ENCODE results near the gene HRK. TPM values are rescaled to one million over a fixed set of nuclear protein-coding genes. Genes with fewer than 3 reads are reported as not detected.

HRK gene
- total and polyA plus RNA-seq, 9 of the 15 experiments (the other 6 are each of a cell fraction or from before 2014, with no cell fraction given), result 0.01 to 0.05 (median 0.04) TPM; not detected in 6

DNA sequence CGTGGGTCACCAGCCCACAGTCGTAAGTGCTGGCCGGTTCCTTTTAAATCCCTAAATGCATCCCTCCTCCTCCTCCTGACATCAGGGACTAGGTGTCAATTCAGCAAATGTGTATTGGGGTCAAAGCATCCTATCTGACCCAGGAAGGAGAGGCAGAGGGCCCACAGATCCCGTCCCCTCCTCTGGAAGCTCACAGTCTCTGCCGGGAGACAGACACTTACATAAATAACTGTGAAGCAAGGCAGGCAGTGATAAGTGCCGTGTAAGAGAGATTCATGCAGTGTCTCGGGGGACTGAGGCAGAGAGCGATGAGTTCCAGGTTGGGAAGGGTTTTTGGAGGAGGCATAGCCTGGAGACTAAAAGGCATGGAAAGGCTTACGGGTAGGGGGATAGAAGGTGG lies 44.1 kb downstream of the HRK start:
- H3K4me3 ChIP-seq, result no peak overlapping the region
- no peaks in the 10 kb centered on the region for H4K20me1 ChIP-seq (replicated peaks; ENCODE audit: control insufficient read depth, insufficient read depth, low read length)
- FAIRE-seq (no peak), ATAC-seq (no peak), DNase-seq (ENCODE audit: extremely low read depth in 1 of 4, low spot score in 3 of 4) (no peak)
- H3K79me2 ChIP-seq (ENCODE audit: control insufficient read depth, insufficient read depth, low read length), result no peaks in the 10 kb centered on the region
- peaks cover 6% of the 10 kb centered on the region; the same call in 1 of the 3 replicates for H3K36me3 ChIP-seq (ENCODE audit: control insufficient read depth, insufficient read depth, low read length)
- no peak overlapping the region for H3K4me2 ChIP-seq (ENCODE audit: insufficient read depth, low read length)
- intact Hi-C loops (cut with micrococcal nuclease), result no loop called here
- in situ Hi-C loops (cut with MboI), result no loop called here
- CTCF ChIA-PET (ENCODE audit: low intra/inter-chr PET ratio), result no interaction called here
- H3K27ac ChIP-seq (ENCODE audit: extremely low read depth, low read depth, low read length), result no peak overlapping the region
- BruUV-seq (replicated peaks), result no TSS peak
- POLR2A ChIA-PET, result interaction anchor here (1.1 kb wide), 1 partner anchor 9 kb away, joined by 3 read pairs; no protein-coding TSS in a partner anchor
- H3K27me3 ChIP-seq (ENCODE audit: control insufficient read depth in 2 of 2, insufficient read depth in 2 of 2, low read length in 2 of 2), result no peaks in the 10 kb centered on the region
- no peaks in the 10 kb centered on the region for H3K4me1 ChIP-seq (replicated peaks in 1 of 2; ENCODE audit: control insufficient read depth in 2 of 2, insufficient read depth in 2 of 2, low read length in 2 of 2)
- no peak overlapping the region for H2AFZ ChIP-seq (ENCODE audit: low read depth, low read length)
- no peaks in the 10 kb centered on the region for H3K9me3 ChIP-seq (replicated peaks; ENCODE audit: control insufficient read depth, insufficient read depth, low read depth, low read length)
- no peaks in the 10 kb centered on the region for H3K9me1 ChIP-seq (ENCODE audit: control insufficient read depth, insufficient read depth, low read length)
- H3K9ac ChIP-seq (ENCODE audit: insufficient read depth in 1 of 2, low read depth in 2 of 2, low read length in 2 of 2), result no peak overlapping the region
- WGBS (ENCODE audit: insufficient coverage, low coverage, missing lambda C conversion rate), result 52% methylated on average over 9 of the region's 9 CpGs
- TF ChIP-seq, protein P1, sequence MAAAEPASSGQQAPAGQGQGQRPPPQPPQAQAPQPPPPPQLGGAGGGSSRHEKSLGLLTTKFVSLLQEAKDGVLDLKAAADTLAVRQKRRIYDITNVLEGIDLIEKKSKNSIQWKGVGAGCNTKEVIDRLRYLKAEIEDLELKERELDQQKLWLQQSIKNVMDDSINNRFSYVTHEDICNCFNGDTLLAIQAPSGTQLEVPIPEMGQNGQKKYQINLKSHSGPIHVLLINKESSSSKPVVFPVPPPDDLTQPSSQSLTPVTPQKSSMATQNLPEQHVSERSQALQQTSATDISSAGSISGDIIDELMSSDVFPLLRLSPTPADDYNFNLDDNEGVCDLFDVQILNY (CRISPR knock-in tag; IDR thresholded peaks at IDR 0.05), result no peak
- TF ChIP-seq, protein P2, sequence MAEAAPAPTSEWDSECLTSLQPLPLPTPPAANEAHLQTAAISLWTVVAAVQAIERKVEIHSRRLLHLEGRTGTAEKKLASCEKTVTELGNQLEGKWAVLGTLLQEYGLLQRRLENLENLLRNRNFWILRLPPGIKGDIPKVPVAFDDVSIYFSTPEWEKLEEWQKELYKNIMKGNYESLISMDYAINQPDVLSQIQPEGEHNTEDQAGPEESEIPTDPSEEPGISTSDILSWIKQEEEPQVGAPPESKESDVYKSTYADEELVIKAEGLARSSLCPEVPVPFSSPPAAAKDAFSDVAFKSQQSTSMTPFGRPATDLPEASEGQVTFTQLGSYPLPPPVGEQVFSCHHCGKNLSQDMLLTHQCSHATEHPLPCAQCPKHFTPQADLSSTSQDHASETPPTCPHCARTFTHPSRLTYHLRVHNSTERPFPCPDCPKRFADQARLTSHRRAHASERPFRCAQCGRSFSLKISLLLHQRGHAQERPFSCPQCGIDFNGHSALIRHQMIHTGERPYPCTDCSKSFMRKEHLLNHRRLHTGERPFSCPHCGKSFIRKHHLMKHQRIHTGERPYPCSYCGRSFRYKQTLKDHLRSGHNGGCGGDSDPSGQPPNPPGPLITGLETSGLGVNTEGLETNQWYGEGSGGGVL (CRISPR knock-in tag; IDR thresholded peaks at IDR 0.05), result no peak
- TF ChIP-seq C11orf30 (IDR thresholded peaks at IDR 0.05; ENCODE audit: low read depth) (no peak), PHB2 (IDR thresholded peaks at IDR 0.05; ENCODE audit: low read depth) (no peak), GABPB2 (CRISPR knock-in tag; conservative IDR thresholded peaks at IDR 0.05) (no peak), ZNF12 (CRISPR knock-in tag; IDR thresholded peaks at IDR 0.05) (no peak), ZNF282 (CRISPR knock-in tag; IDR thresholded peaks at IDR 0.05) (no peak), ZKSCAN1 (IDR thresholded peaks at IDR 0.05; ENCODE audit: low read depth, low read length) (no peak)
- TF ChIP-seq, protein P3, sequence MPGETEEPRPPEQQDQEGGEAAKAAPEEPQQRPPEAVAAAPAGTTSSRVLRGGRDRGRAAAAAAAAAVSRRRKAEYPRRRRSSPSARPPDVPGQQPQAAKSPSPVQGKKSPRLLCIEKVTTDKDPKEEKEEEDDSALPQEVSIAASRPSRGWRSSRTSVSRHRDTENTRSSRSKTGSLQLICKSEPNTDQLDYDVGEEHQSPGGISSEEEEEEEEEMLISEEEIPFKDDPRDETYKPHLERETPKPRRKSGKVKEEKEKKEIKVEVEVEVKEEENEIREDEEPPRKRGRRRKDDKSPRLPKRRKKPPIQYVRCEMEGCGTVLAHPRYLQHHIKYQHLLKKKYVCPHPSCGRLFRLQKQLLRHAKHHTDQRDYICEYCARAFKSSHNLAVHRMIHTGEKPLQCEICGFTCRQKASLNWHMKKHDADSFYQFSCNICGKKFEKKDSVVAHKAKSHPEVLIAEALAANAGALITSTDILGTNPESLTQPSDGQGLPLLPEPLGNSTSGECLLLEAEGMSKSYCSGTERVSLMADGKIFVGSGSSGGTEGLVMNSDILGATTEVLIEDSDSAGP (CRISPR knock-in tag; IDR thresholded peaks at IDR 0.05), result no peak
- TF ChIP-seq, protein P4, sequence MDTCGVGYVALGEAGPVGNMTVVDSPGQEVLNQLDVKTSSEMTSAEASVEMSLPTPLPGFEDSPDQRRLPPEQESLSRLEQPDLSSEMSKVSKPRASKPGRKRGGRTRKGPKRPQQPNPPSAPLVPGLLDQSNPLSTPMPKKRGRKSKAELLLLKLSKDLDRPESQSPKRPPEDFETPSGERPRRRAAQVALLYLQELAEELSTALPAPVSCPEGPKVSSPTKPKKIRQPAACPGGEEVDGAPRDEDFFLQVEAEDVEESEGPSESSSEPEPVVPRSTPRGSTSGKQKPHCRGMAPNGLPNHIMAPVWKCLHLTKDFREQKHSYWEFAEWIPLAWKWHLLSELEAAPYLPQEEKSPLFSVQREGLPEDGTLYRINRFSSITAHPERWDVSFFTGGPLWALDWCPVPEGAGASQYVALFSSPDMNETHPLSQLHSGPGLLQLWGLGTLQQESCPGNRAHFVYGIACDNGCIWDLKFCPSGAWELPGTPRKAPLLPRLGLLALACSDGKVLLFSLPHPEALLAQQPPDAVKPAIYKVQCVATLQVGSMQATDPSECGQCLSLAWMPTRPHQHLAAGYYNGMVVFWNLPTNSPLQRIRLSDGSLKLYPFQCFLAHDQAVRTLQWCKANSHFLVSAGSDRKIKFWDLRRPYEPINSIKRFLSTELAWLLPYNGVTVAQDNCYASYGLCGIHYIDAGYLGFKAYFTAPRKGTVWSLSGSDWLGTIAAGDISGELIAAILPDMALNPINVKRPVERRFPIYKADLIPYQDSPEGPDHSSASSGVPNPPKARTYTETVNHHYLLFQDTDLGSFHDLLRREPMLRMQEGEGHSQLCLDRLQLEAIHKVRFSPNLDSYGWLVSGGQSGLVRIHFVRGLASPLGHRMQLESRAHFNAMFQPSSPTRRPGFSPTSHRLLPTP (IDR thresholded peaks at IDR 0.05; ENCODE audit: borderline replicate concordance, extremely low read depth, insufficient read length), result no peak
- TF ChIP-seq, protein P5, sequence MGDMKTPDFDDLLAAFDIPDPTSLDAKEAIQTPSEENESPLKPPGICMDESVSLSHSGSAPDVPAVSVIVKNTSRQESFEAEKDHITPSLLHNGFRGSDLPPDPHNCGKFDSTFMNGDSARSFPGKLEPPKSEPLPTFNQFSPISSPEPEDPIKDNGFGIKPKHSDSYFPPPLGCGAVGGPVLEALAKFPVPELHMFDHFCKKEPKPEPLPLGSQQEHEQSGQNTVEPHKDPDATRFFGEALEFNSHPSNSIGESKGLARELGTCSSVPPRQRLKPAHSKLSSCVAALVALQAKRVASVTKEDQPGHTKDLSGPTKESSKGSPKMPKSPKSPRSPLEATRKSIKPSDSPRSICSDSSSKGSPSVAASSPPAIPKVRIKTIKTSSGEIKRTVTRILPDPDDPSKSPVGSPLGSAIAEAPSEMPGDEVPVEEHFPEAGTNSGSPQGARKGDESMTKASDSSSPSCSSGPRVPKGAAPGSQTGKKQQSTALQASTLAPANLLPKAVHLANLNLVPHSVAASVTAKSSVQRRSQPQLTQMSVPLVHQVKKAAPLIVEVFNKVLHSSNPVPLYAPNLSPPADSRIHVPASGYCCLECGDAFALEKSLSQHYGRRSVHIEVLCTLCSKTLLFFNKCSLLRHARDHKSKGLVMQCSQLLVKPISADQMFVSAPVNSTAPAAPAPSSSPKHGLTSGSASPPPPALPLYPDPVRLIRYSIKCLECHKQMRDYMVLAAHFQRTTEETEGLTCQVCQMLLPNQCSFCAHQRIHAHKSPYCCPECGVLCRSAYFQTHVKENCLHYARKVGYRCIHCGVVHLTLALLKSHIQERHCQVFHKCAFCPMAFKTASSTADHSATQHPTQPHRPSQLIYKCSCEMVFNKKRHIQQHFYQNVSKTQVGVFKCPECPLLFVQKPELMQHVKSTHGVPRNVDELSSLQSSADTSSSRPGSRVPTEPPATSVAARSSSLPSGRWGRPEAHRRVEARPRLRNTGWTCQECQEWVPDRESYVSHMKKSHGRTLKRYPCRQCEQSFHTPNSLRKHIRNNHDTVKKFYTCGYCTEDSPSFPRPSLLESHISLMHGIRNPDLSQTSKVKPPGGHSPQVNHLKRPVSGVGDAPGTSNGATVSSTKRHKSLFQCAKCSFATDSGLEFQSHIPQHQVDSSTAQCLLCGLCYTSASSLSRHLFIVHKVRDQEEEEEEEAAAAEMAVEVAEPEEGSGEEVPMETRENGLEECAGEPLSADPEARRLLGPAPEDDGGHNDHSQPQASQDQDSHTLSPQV (IDR thresholded peaks at IDR 0.05), result no peak
